Ishikawa (cell line): ENCODE data around the gene SH2D4B.

ENCODE experiments used
- CEBPB ChIP-seq: IDR thresholded peaks from 2 replicates; pipeline ENCODE4 v1.6.1; 2012
- CREB1 ChIP-seq: IDR thresholded peaks from 2 replicates; pipeline ENCODE4 v1.6.1; 2012; ENCODE audit warnings: low read depth
- EGR1 ChIP-seq: IDR thresholded peaks from 2 replicates; pipeline ENCODE4 v1.6.1; 2012
- EP300 ChIP-seq: IDR thresholded peaks from 2 replicates; pipeline ENCODE4 v1.6.1; 2012; ENCODE audit warnings: borderline replicate concordance
- FOXM1 ChIP-seq: IDR thresholded peaks from 2 replicates; pipeline ENCODE4 v1.6.1; 2012; ENCODE audit warnings: low read depth, borderline replicate concordance
- NFIC ChIP-seq: IDR thresholded peaks from 2 replicates; pipeline ENCODE4 v1.6.1; 2012
- RAD21 ChIP-seq: IDR thresholded peaks from 2 replicates; pipeline ENCODE4 v1.6.1; 2012; ENCODE audit warnings: low read depth
- TAF1 ChIP-seq: IDR thresholded peaks from 2 replicates; pipeline ENCODE4 v1.6.1; 2012; ENCODE audit warnings: low read depth, mild to moderate bottlenecking
- TCF12 ChIP-seq: IDR thresholded peaks from 2 replicates; pipeline ENCODE4 v1.6.1; 2012; ENCODE audit warnings: low read depth
- TEAD4 ChIP-seq: IDR thresholded peaks from 2 replicates; pipeline ENCODE4 v1.6.1; 2012
- YY1 ChIP-seq: IDR thresholded peaks from 2 replicates; pipeline ENCODE4 v1.6.1; 2012; ENCODE audit warnings: low read depth
- ZBTB7A ChIP-seq: IDR thresholded peaks from 2 replicates; pipeline ENCODE4 v1.6.1; 2012; ENCODE audit warnings: low read depth
- TF ChIP-seq, protein P1 (sequence below): IDR thresholded peaks from 2 replicates; pipeline ENCODE4 v1.6.1; 2012
- TF ChIP-seq, protein P2 (sequence below): IDR thresholded peaks from 2 replicates; pipeline ENCODE4 v1.6.1; 2012; ENCODE audit warnings: low read depth, mild to moderate bottlenecking
- TF ChIP-seq, protein P3 (sequence below): IDR thresholded peaks from 2 replicates; pipeline ENCODE4 v1.6.1; 2012

SH2D4B gene

GRCh38 chr10:80518807-80519360, 18.8 kb upstream of the SH2D4B start:
- TF ChIP-seq TCF12 = no peak
- TF ChIP-seq RAD21 = no peak
- no peak for TF ChIP-seq CEBPB
- TF ChIP-seq YY1 = no peak
- TF ChIP-seq, protein P1, sequence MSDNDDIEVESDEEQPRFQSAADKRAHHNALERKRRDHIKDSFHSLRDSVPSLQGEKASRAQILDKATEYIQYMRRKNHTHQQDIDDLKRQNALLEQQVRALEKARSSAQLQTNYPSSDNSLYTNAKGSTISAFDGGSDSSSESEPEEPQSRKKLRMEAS = no peak
- no peak for TF ChIP-seq NFIC
- no peak for TF ChIP-seq FOXM1
- TF ChIP-seq, protein P2, sequence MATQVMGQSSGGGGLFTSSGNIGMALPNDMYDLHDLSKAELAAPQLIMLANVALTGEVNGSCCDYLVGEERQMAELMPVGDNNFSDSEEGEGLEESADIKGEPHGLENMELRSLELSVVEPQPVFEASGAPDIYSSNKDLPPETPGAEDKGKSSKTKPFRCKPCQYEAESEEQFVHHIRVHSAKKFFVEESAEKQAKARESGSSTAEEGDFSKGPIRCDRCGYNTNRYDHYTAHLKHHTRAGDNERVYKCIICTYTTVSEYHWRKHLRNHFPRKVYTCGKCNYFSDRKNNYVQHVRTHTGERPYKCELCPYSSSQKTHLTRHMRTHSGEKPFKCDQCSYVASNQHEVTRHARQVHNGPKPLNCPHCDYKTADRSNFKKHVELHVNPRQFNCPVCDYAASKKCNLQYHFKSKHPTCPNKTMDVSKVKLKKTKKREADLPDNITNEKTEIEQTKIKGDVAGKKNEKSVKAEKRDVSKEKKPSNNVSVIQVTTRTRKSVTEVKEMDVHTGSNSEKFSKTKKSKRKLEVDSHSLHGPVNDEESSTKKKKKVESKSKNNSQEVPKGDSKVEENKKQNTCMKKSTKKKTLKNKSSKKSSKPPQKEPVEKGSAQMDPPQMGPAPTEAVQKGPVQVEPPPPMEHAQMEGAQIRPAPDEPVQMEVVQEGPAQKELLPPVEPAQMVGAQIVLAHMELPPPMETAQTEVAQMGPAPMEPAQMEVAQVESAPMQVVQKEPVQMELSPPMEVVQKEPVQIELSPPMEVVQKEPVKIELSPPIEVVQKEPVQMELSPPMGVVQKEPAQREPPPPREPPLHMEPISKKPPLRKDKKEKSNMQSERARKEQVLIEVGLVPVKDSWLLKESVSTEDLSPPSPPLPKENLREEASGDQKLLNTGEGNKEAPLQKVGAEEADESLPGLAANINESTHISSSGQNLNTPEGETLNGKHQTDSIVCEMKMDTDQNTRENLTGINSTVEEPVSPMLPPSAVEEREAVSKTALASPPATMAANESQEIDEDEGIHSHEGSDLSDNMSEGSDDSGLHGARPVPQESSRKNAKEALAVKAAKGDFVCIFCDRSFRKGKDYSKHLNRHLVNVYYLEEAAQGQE = no peak
- no peak for TF ChIP-seq ZBTB7A
- TF ChIP-seq EP300 = no peak
- TF ChIP-seq, protein P3, sequence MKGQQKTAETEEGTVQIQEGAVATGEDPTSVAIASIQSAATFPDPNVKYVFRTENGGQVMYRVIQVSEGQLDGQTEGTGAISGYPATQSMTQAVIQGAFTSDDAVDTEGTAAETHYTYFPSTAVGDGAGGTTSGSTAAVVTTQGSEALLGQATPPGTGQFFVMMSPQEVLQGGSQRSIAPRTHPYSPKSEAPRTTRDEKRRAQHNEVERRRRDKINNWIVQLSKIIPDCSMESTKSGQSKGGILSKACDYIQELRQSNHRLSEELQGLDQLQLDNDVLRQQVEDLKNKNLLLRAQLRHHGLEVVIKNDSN = no peak
- no peak for TF ChIP-seq TEAD4
- no peak for TF ChIP-seq TAF1
- TF ChIP-seq CREB1 = no peak
- no peak for TF ChIP-seq EGR1

DNA sequence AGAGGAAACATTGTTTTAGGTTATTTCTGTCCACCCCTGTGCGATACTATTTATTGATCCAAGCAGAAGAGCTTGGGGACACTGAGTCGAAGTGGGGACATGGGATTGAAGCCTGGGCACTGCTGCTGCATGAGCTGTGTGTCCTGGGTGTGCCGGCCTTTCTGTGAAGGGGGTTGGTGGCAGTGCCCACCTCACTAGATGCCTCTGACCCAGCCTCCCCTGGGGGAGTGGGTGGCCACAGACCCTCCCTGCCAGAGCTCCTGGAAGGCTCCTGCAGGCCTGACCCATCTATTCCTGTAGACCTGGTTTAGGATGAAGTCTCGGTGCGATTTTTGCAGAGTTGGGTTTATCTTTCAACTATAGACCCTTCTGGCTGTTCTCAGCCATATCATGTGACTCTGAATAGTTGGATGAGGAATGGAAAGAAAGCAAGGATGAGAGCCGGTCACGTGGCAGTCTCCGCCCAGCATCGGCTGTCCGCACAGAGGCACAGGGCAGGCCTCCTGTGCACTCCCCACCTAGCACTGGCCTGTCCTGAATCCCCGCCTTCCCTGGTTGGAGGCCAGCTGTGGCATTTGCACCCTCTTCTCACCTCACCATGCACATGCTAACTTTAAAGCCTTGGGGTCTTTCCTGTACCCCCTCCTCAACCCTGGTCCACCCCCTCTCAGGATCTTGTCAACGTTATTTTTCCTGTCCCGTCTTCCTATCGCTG, 17.6 kb upstream of the SH2D4B start:
- TF ChIP-seq TCF12 = no peak
- no peak for TF ChIP-seq TEAD4
- TF ChIP-seq CREB1 = no peak
- TF ChIP-seq EGR1 = no peak
- no peak for TF ChIP-seq FOXM1
- TF ChIP-seq, protein P1 = no peak
- no peak for TF ChIP-seq NFIC
- TF ChIP-seq, protein P2 = no peak
- no peak for TF ChIP-seq EP300
- TF ChIP-seq ZBTB7A = no peak
- TF ChIP-seq RAD21 = no peak
- TF ChIP-seq TAF1 = no peak
- no peak for TF ChIP-seq CEBPB

GRCh38 chr10:80520661-80521470, 16.8 kb upstream of the SH2D4B start:
- TF ChIP-seq, protein P2 = no peak
- TF ChIP-seq CREB1 = no peak
- no peak for TF ChIP-seq RAD21
- TF ChIP-seq EGR1 = no peak
- TF ChIP-seq TCF12 = no peak
- TF ChIP-seq TAF1 = no peak
- TF ChIP-seq FOXM1 = no peak
- TF ChIP-seq CEBPB = no peak
- TF ChIP-seq NFIC = no peak
- TF ChIP-seq, protein P1 = no peak
- no peak for TF ChIP-seq EP300
- no peak for TF ChIP-seq ZBTB7A
- no peak for TF ChIP-seq YY1
- TF ChIP-seq TEAD4 = no peak
